ENCODE results near the gene PCNT. TPM values are rescaled to one million over a fixed set of nuclear protein-coding genes. Genes with fewer than 3 reads are reported as not detected.
A peak's percentile ranks its signal among the peaks of the same experiment; 100 is the strongest.

PCNT gene
- total RNA-seq, 1 donor from 2014 or later: 53.3 TPM

DNA sequence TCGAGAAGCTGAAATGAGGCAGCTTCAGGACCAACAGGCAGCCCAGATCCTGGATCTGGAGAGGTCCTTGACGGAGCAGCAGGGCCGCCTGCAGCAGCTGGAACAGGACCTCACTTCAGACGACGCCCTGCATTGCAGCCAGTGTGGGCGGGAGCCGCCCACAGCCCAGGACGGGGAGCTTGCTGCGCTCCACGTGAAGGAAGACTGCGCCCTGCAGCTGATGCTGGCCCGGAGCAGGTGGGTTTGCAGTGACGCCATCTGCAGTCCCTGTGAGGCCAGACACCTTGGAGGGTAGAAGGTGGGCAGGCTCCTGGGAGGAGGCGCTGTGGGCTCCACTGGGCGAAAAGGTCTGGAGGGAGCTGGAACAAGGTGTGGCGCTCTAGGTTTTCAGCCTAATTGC lies 39.7 kb downstream of the PCNT start:
- Mint-ChIP-seq H3K9me3 (ENCODE audit: low read depth) (no peaks in the 10 kb centered on the region), H3K27me3 (no peaks in the 10 kb centered on the region), H3K36me3 (ENCODE audit: insufficient read depth) (peaks cover 23% of the 10 kb centered on the region), H3K27ac (no peak overlapping the region), H3K4me1 (ENCODE audit: low read depth) (no peaks in the 10 kb centered on the region), H3K4me3 (ENCODE audit: low read depth) (no peak overlapping the region)
- no peak for DNase-seq (ENCODE audit: low spot score, unreplicated experiment)
- TF ChIP-seq, protein P1, sequence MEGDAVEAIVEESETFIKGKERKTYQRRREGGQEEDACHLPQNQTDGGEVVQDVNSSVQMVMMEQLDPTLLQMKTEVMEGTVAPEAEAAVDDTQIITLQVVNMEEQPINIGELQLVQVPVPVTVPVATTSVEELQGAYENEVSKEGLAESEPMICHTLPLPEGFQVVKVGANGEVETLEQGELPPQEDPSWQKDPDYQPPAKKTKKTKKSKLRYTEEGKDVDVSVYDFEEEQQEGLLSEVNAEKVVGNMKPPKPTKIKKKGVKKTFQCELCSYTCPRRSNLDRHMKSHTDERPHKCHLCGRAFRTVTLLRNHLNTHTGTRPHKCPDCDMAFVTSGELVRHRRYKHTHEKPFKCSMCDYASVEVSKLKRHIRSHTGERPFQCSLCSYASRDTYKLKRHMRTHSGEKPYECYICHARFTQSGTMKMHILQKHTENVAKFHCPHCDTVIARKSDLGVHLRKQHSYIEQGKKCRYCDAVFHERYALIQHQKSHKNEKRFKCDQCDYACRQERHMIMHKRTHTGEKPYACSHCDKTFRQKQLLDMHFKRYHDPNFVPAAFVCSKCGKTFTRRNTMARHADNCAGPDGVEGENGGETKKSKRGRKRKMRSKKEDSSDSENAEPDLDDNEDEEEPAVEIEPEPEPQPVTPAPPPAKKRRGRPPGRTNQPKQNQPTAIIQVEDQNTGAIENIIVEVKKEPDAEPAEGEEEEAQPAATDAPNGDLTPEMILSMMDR (IDR thresholded peaks at IDR 0.05; ENCODE audit: unreplicated experiment): no peak

DNA sequence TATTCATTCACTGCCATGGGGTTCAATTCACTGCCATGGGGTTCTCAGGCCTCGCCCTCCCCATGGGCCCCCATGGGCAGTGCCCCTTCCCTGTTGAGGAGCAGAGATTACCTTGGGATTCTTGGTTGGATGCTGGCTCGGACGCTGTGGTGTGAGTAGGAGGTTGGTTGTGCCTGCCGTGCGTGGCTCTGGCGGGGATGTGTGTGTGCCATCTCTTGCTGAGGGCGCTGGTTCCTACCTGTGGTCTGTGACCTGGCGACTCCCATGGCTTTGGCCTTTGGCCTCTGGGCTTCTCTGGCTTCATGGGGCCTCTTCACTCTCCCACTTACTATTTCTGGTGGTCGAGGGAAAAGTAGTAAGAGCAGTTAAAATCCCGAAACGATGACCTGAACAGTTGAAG lies 42.1 kb downstream of the PCNT start:
- Mint-ChIP-seq H3K36me3 (ENCODE audit: insufficient read depth) (peaks cover 22% of the 10 kb centered on the region), H3K27me3 (no peaks in the 10 kb centered on the region), H3K9me3 (ENCODE audit: low read depth) (no peaks in the 10 kb centered on the region), H3K27ac (no peak overlapping the region), H3K4me3 (ENCODE audit: low read depth) (no peak overlapping the region), H3K4me1 (ENCODE audit: low read depth) (no peaks in the 10 kb centered on the region)
- TF ChIP-seq, protein P1 (IDR thresholded peaks at IDR 0.05; ENCODE audit: unreplicated experiment): no peak
- DNase-seq (ENCODE audit: low spot score, unreplicated experiment): no peak

DNA sequence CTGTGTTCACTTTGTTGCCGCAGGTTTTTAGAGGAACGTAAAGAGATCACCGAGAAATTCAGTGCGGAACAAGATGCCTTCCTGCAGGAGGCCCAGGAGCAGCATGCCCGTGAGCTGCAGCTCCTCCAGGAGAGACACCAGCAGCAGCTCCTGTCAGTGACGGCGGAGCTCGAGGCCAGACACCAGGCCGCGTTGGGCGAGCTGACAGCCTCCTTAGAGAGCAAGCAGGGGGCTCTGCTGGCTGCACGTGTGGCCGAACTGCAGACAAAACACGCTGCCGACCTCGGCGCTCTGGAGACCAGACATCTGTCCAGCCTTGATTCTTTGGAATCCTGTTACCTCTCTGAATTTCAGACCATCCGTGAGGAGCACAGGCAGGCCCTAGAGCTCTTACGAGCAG lies 42.6 kb downstream of the PCNT start:
- Mint-ChIP-seq H3K4me1 (ENCODE audit: low read depth) (no peaks in the 10 kb centered on the region), H3K36me3 (ENCODE audit: insufficient read depth) (peaks cover 21% of the 10 kb centered on the region), H3K4me3 (ENCODE audit: low read depth) (no peak overlapping the region), H3K9me3 (ENCODE audit: low read depth) (no peaks in the 10 kb centered on the region), H3K27ac (no peak overlapping the region), H3K27me3 (no peaks in the 10 kb centered on the region)
- TF ChIP-seq, protein P1 (IDR thresholded peaks at IDR 0.05; ENCODE audit: unreplicated experiment): no peak
- DNase-seq (ENCODE audit: low spot score, unreplicated experiment): no peak

DNA sequence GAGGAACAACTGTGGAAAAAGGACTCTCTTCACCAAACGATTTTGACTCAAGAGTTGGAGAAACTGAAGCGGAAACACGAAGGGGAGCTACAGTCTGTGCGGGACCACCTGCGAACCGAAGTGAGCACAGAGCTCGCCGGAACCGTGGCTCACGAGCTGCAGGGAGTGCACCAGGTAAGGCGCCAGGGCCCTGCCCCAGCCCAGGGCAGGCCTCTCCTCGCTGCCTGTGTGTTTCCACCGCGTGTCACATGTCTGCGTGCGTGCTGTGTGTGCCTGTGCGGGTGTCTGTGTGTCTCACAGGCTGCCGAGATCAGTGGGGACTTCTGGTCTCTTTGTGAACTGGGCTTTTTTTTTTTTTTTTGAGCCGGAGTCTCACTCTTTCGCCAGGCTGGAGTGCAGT lies 43.0 kb downstream of the PCNT start:
- Mint-ChIP-seq H3K27ac (no peak overlapping the region), H3K4me3 (ENCODE audit: low read depth) (no peak overlapping the region), H3K4me1 (ENCODE audit: low read depth) (no peaks in the 10 kb centered on the region), H3K27me3 (no peaks in the 10 kb centered on the region), H3K36me3 (ENCODE audit: insufficient read depth) (peaks cover 19% of the 10 kb centered on the region), H3K9me3 (ENCODE audit: low read depth) (no peaks in the 10 kb centered on the region)
- no peak for DNase-seq (ENCODE audit: low spot score, unreplicated experiment)
- TF ChIP-seq, protein P1 (IDR thresholded peaks at IDR 0.05; ENCODE audit: unreplicated experiment): no peak

DNA sequence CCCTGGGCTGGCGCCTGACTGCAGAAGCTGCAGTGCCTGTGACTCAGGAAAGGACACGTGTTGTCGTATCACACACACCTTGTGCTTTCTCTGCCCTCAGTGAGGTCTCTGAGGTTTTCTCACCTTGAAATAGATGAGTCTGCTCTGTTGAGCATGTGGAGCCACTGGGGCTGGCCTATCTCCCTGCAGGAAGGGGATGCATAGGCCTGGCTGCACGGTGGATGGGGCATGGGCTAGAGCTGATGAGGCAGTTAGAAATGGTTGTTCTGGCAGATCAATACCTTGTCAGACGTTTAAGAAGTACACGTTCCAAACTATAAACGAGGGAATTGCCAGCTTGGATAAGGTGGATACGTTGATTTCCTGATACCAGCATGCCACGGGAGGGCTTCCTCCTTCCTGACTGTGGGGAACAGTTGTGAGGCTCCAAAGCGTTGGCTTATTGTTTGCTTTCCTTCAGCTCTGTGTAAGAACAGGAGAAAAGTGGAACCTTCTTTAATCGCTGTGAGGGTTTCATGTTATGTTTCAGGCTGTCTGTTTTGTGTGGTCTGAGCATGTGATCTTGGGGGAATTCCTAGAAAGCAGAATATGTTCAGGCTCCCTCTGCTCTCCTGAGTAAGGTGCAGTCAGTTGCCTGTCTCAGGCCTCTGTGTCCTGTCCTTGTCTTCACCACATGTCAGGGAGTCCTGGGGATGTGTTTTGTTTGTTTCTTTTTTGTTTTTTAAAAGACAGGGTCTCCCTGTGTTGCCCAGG lies 44.8 kb downstream of the PCNT start:
- no peak for DNase-seq (ENCODE audit: low spot score, unreplicated experiment)
- Mint-ChIP-seq H3K9me3 (ENCODE audit: low read depth) (no peaks in the 10 kb centered on the region), H3K4me1 (ENCODE audit: low read depth) (no peaks in the 10 kb centered on the region), H3K36me3 (ENCODE audit: insufficient read depth) (peaks cover 17% of the 10 kb centered on the region), H3K4me3 (ENCODE audit: low read depth) (no peak overlapping the region), H3K27me3 (no peaks in the 10 kb centered on the region), H3K27ac (peak overlapping the region; percentile 56)
- TF ChIP-seq, protein P1 (IDR thresholded peaks at IDR 0.05; ENCODE audit: unreplicated experiment): no peak
